Gastrocnemius medialis (tissue), 4 donors: ENCODE results near the gene MAP6D1. TPM values are rescaled to one million over a fixed set of nuclear protein-coding genes. Genes with fewer than 3 reads are reported as not detected.

Experiments used
- ATAC-seq, 2 donors: fragments of 150-250 bp; one replicate each; pipeline ENCODE4 v1.9.1; 2016
- DNase-seq, 2 donors: peaks; one replicate each; pipeline ENCODE4 v3.0.0-alpha.2; 2019
- H3K27ac ChIP-seq, 4 donors: fragments of 200-600 bp; sonication (generic); 1 replicate in 1 of 4; 2 replicates in 3 of 4; pipeline ENCODE4 v1.5.1; 2016 to 2018; ENCODE audit warnings: mild to moderate bottlenecking in 2 of 4, moderate library complexity in 1 of 4
- H3K27me3 ChIP-seq, 3 donors: fragments of 200-600 bp; sonication (generic) in 2 of 3; 1 replicate in 1 of 3; 2 replicates in 2 of 3; pipeline versions ENCODE4 v1.5.1 to v1.6.0; 2016 to 2019; ENCODE audit warnings: mild to moderate bottlenecking in 1 of 3, moderate library complexity in 1 of 3
- H3K36me3 ChIP-seq, 2 donors: fragments of 200-600 bp; sonication (generic) in 1 of 2; one replicate each; pipeline ENCODE4 v1.5.1; 2017 to 2018
- H3K4me1 ChIP-seq, 2 donors: fragments of 200-600 bp; sonication (generic) in 1 of 2; one replicate each; pipeline ENCODE4 v1.5.1; 2016 to 2017; ENCODE audit warnings: mild to moderate bottlenecking in 2 of 2
- H3K4me3 ChIP-seq, 4 donors: fragments of 200-600 bp; sonication (generic) in 3 of 4; 1 replicate in 1 of 4; 2 replicates in 3 of 4; pipeline ENCODE4 v1.5.1; 2016 to 2019; ENCODE audit warnings: mild to moderate bottlenecking in 2 of 4
- H3K9me3 ChIP-seq, 3 donors: fragments of 200-600 bp; sonication (generic) in 2 of 3; 1 replicate in 1 of 3; 2 replicates in 2 of 3; pipeline ENCODE4 v1.5.1; 2016 to 2019
- CTCF ChIP-seq, 5 experiments: fragments of 450-650 bp in 3 of 5; fragments of 200-600 bp in 2 of 5; sonication (generic) in 2 of 5; IDR thresholded peaks in 4 of 5; conservative IDR thresholded peaks in 1 of 5; 1 replicate in 4 of 5; 2 replicates in 1 of 5; pipeline ENCODE4 v1.5.1; 2016 to 2019; ENCODE audit warnings: antibody characterized with exemption in 5 of 5, mild to moderate bottlenecking in 3 of 5, moderate library complexity in 3 of 5
- POLR2A ChIP-seq, 2 donors: fragments of 450-650 bp; IDR thresholded peaks; one replicate each; pipeline ENCODE4 v1.6.1; 2017; ENCODE audit warnings: antibody characterized with exemption in 2 of 2, mild to moderate bottlenecking in 2 of 2, moderate library complexity in 2 of 2
- in situ Hi-C, 4 donors: fragments of 200-750 bp; cut with MboI; loops; one replicate each; pipeline versions ENCODE4 v1.15.0 to v1.8.0; 2017; ENCODE audit warnings: low sequenced_read_pairs in 4 of 4
- intact Hi-C: fragments of 100-400 bp; cut with DNase I; formaldehyde crosslinking; loops from one replicate; pipeline ENCODE4 v1.15.1; 2023; ENCODE audit warnings: low total_unique reads
- total RNA-seq, 4 donors: library from RNA; depleted of rRNA; stranded (reverse); fragments of >200 nt; gene quantifications; one replicate each; pipeline versions ENCODE4 v1.1.0 to v1.2.3, GENCODE V29; 2016

Gene MAP6D1
- total RNA-seq, 4 donors from 2014 or later: 2.5 to 13.8 (median 9.7) TPM

DNA sequence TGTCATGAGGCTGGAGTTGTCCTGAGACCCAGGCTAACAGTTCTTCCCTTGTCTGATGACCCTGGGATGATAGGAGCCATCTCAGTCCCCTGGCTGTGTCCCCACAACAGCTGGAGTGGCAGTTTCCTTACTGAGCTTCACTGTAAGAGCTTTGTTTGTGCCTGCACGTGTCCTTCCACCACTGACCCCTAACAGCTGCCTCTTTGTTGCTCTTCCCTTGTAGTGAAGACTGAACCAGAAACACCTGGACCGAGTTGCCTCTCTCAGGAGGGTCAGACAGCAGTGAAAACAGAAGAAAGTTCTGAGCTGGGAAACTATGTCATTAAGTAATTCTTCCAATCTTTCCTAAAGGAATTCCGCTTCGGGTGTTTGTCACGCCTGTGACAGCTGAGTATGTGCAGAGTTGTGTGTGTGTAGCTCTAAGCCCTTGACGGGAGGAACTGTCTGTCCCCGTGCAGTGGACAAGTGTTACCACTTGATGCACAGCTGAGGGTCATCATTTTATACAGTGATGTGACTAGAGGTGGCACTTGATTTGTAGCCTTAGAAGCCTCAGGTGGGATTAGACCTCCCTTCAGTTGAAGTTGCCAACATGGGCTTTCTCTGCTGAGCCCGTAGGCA is 25.0 kb downstream of the MAP6D1 start:
- H3K9me3 ChIP-seq: no peaks in the 10 kb centered on the region
- in situ Hi-C loops (no loop called here), intact Hi-C loops (no loop called here)
- no peak overlapping the region for H3K27ac ChIP-seq
- H3K36me3 ChIP-seq: peaks cover 0 to 72% of the 10 kb centered on the region in 2 donors
- H3K27me3 ChIP-seq: no peaks in the 10 kb centered on the region
- TF ChIP-seq CTCF (IDR thresholded peaks at IDR 0.05 in 4 of 5, conservative IDR thresholded peaks at IDR 0.05 in 1 of 5) (no peak), POLR2A (IDR thresholded peaks at IDR 0.05) (no peak)
- no peak for ATAC-seq
- no peak overlapping the region for H3K4me3 ChIP-seq
- no peak for DNase-seq
- no peaks in the 10 kb centered on the region for H3K4me1 ChIP-seq

GRCh38 chr3:183799461-183799860 is 25.9 kb downstream of the MAP6D1 start:
- TF ChIP-seq POLR2A (IDR thresholded peaks at IDR 0.05): no peak
- TF ChIP-seq CTCF (IDR thresholded peaks at IDR 0.05 in 4 of 5, conservative IDR thresholded peaks at IDR 0.05 in 1 of 5): no peak
- Histone ChIP-seq H3K36me3 (peaks cover 0 to 65% of the 10 kb centered on the region in 2 donors), H3K27ac (no peak overlapping the region), H3K9me3 (no peaks in the 10 kb centered on the region), H3K27me3 (no peaks in the 10 kb centered on the region), H3K4me3 (no peak overlapping the region), H3K4me1 (no peaks in the 10 kb centered on the region)
- intact Hi-C loops (no loop called here), in situ Hi-C loops (no loop called here)
- ATAC-seq: no peak
- DNase-seq: no peak

- no peaks in the 10 kb centered on the region for H3K4me1 ChIP-seq
- no peaks in the 10 kb centered on the region for H3K9me3 ChIP-seq
- no peak overlapping the region for H3K27ac ChIP-seq
- no peak for TF ChIP-seq POLR2A (IDR thresholded peaks at IDR 0.05)
- TF ChIP-seq CTCF (IDR thresholded peaks at IDR 0.05 in 4 of 5, conservative IDR thresholded peaks at IDR 0.05 in 1 of 5): no peak
- in situ Hi-C loops (no loop called here), intact Hi-C loops (no loop called here)
- peaks cover 0 to 50% of the 10 kb centered on the region in 2 donors for H3K36me3 ChIP-seq
- no peaks in the 10 kb centered on the region for H3K27me3 ChIP-seq
- no peak overlapping the region for H3K4me3 ChIP-seq
- ATAC-seq (no peak), DNase-seq (no peak)
Measured at GRCh38 chr3:183797996-183798395, 27.4 kb downstream of the MAP6D1 start.

- in situ Hi-C loops (no loop called here), intact Hi-C loops (no loop called here)
- Histone ChIP-seq H3K9me3 (no peaks in the 10 kb centered on the region), H3K4me3 (no peak overlapping the region), H3K36me3 (peaks cover 0 to 47% of the 10 kb centered on the region in 2 donors), H3K27ac (no peak overlapping the region), H3K27me3 (no peaks in the 10 kb centered on the region), H3K4me1 (no peaks in the 10 kb centered on the region)
- DNase-seq: no peak
- ATAC-seq: no peak
- TF ChIP-seq POLR2A (IDR thresholded peaks at IDR 0.05): no peak
- TF ChIP-seq CTCF (IDR thresholded peaks at IDR 0.05 in 4 of 5, conservative IDR thresholded peaks at IDR 0.05 in 1 of 5): no peak
Measured at GRCh38 chr3:183796372-183796771, 29.0 kb downstream of the MAP6D1 start.

DNA sequence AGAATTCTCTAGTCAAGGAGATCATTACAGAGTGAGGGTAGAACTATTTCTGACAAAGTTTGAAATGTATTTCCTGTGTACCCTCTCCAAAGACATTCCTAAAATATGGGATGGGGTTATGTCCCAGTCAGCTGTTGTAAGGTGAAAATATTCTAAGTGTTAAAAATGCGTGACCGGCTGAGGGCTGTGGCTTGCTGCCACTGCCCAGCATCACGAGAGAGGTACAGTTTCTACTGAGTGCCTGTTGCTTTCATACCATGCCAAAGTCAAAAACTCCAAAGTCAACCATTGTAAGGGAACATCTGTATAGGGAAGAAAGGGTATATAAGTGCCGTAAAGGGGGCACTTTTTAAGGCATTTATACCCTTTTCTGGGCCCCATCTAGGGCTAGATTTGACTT is 30.9 kb downstream of the MAP6D1 start:
- intact Hi-C loops: no loop called here
- peaks cover 0 to 44% of the 10 kb centered on the region in 2 donors for H3K36me3 ChIP-seq
- in situ Hi-C loops: no loop called here
- ATAC-seq: no peak
- H3K4me1 ChIP-seq: no peaks in the 10 kb centered on the region
- no peak overlapping the region for H3K4me3 ChIP-seq
- H3K27me3 ChIP-seq: no peaks in the 10 kb centered on the region
- H3K27ac ChIP-seq: no peak overlapping the region
- no peak for DNase-seq
- no peaks in the 10 kb centered on the region for H3K9me3 ChIP-seq
- TF ChIP-seq POLR2A (IDR thresholded peaks at IDR 0.05): no peak
- no peak for TF ChIP-seq CTCF (IDR thresholded peaks at IDR 0.05 in 4 of 5, conservative IDR thresholded peaks at IDR 0.05 in 1 of 5)
